H1 (cell line): ENCODE results near the gene UQCRQ. TPM values are rescaled to one million over a fixed set of nuclear protein-coding genes. Genes with fewer than 3 reads are reported as not detected.

Source experiments
- CTCF ChIA-PET: fragments of 300-600 bp; sonication (Branson Sonifier 250); formaldehyde crosslinking; loops from one replicate; lab custom pipeline; 2021; ENCODE audit not compliant: partially characterized antibody; lab: Charles Lee
- POLR2A ChIA-PET: fragments of 300-600 bp; sonication (Branson Sonifier 250); formaldehyde crosslinking; loops from one replicate; lab custom pipeline; 2021; ENCODE audit warnings: inconsistent platforms; ENCODE audit not compliant: partially characterized antibody; lab: Charles Lee
- DNase-seq, 2 experiments: peaks; one replicate each; pipeline versions ENCODE4 v3.0.0 to v3.0.0-alpha.2; 2010 to 2022; ENCODE audit warnings: low spot score in 2 of 2, low read depth in 1 of 2, mixed read lengths in 1 of 2
- FAIRE-seq: peaks from 2 replicates; lab custom pipeline; 2011; peaks lifted over from hg19 to GRCh38; lab: Jason Lieb, UNC
- H2AFZ ChIP-seq: 2 replicates; pipeline ENCODE4 v1.8.1; 2012; ENCODE audit warnings: low read length, inconsistent platforms
- H2AK5ac ChIP-seq: 2 replicates; pipeline ENCODE4 v1.6.1; 2013; ENCODE audit warnings: low read depth, low read length
- H2BK120ac ChIP-seq: replicated peaks from 2 replicates; pipeline ENCODE3; 2013; ENCODE audit warnings: low read depth, low read length, inconsistent platforms
- H2BK12ac ChIP-seq: 2 replicates; pipeline ENCODE4 v1.6.1; 2013; ENCODE audit warnings: low read depth, low read length
- H2BK15ac ChIP-seq: 2 replicates; pipeline ENCODE4 v1.6.1; 2013; ENCODE audit warnings: low read length
- H2BK20ac ChIP-seq: 2 replicates; pipeline ENCODE4 v1.6.1; 2013; ENCODE audit warnings: low read length
- H2BK5ac ChIP-seq: 2 replicates; pipeline ENCODE4 v1.6.1; 2013; ENCODE audit warnings: low read depth, low read length
- H3K14ac ChIP-seq: 2 replicates; pipeline ENCODE4 v1.6.1; 2013; ENCODE audit warnings: inconsistent platforms; ENCODE audit not compliant: insufficient read length
- H3K18ac ChIP-seq: 2 replicates; pipeline ENCODE4 v1.6.1; 2013; ENCODE audit warnings: low read length; ENCODE audit errors: extremely low read depth
- H3K23ac ChIP-seq: 2 replicates; pipeline ENCODE4 v1.6.1; 2013; ENCODE audit warnings: inconsistent platforms; ENCODE audit not compliant: insufficient read length
- H3K23me2 ChIP-seq: 2 replicates; pipeline ENCODE4 v1.6.1; 2013; ENCODE audit warnings: low read depth, low read length
- H3K27ac ChIP-seq: 2 replicates; pipeline ENCODE4 v1.6.1; 2011; ENCODE audit warnings: low read depth, low read length, inconsistent platforms
- H3K27me3 ChIP-seq, 4 experiments: replicated peaks in 1 of 4; 1 replicate in 1 of 4; 2 replicates in 3 of 4; pipeline versions ENCODE4 v1.6.1 to v1.8.1; 2011 to 2013; ENCODE audit warnings: low read length in 3 of 4, mild to moderate bottlenecking in 3 of 4, inconsistent platforms in 2 of 4, mixed read lengths in 2 of 4, moderate library complexity in 1 of 4; ENCODE audit not compliant: control insufficient read depth in 3 of 4, insufficient read depth in 3 of 4; ENCODE audit errors: extremely low read depth in 1 of 4
- H3K36me3 ChIP-seq, 4 experiments: 2 replicates each; pipeline versions ENCODE4 v1.6.1 to v1.8.1; 2011 to 2013; ENCODE audit warnings: mild to moderate bottlenecking in 4 of 4, low read length in 3 of 4, moderate library complexity in 2 of 4, control low read depth in 1 of 4, inconsistent platforms in 1 of 4; ENCODE audit not compliant: insufficient read depth in 4 of 4, control insufficient read depth in 2 of 4
- H3K4ac ChIP-seq: replicated peaks from 2 replicates; pipeline ENCODE3; 2013; ENCODE audit warnings: low read length, low read depth, mixed read lengths, inconsistent platforms; ENCODE audit not compliant: insufficient read length
- H3K4me1 ChIP-seq, 4 experiments: replicated peaks in 1 of 4; 1 replicate in 1 of 4; 2 replicates in 3 of 4; pipeline versions ENCODE4 v1.6.1 to v1.8.1; 2011 to 2013; ENCODE audit warnings: low read length in 3 of 4, inconsistent platforms in 2 of 4, mixed read lengths in 1 of 4; ENCODE audit not compliant: insufficient read depth in 4 of 4, control insufficient read depth in 3 of 4
- H3K4me2 ChIP-seq, 2 experiments: 2 replicates each; pipeline versions ENCODE4 v1.6.1 to v1.8.1; 2011 to 2013; ENCODE audit warnings: low read depth in 2 of 2, low read length in 2 of 2, control low read depth in 1 of 2, inconsistent platforms in 1 of 2, mild to moderate bottlenecking in 1 of 2; ENCODE audit not compliant: insufficient read depth in 1 of 2
- H3K4me3 ChIP-seq, 4 experiments: fragments of 200-600, 300-600 bp in 1 of 4; sonication (generic), shearing (Covaris generic), sonication (Bioruptor Twin) in 1 of 4; 2 replicates each; pipeline versions ENCODE4 v1.5.1 to v1.8.1; 2011 to 2016; ENCODE audit warnings: low read length in 4 of 4, low read depth in 3 of 4, control low read depth in 2 of 4, inconsistent platforms in 2 of 4, mild to moderate bottlenecking in 2 of 4, mixed read lengths in 1 of 4, moderate library complexity in 1 of 4; ENCODE audit not compliant: insufficient read depth in 2 of 4; ENCODE audit errors: extremely low read depth in 1 of 4
- H3K56ac ChIP-seq: replicated peaks from 2 replicates; pipeline ENCODE3; 2013; ENCODE audit warnings: low read depth, mild to moderate bottlenecking, mixed read lengths, low read length, inconsistent platforms; ENCODE audit not compliant: insufficient read length
- H3K79me1 ChIP-seq: 2 replicates; pipeline ENCODE4 v1.6.1; 2013; ENCODE audit warnings: low read depth, low read length, control low read depth
- H3K79me2 ChIP-seq, 2 experiments: 2 replicates each; pipeline versions ENCODE4 v1.6.1 to v1.8.1; 2012 to 2013; ENCODE audit warnings: low read length in 2 of 2, mild to moderate bottlenecking in 2 of 2, inconsistent platforms in 1 of 2; ENCODE audit not compliant: insufficient read depth in 2 of 2, control insufficient read depth in 1 of 2
- H3K9ac ChIP-seq, 4 experiments: replicated peaks in 1 of 4; 1 replicate in 1 of 4; 2 replicates in 3 of 4; pipeline versions ENCODE4 v1.6.1 to v1.8.1; 2011 to 2013; ENCODE audit warnings: low read depth in 3 of 4, low read length in 3 of 4, control low read depth in 2 of 4, mild to moderate bottlenecking in 2 of 4, moderate library complexity in 2 of 4, inconsistent platforms in 1 of 4; ENCODE audit errors: extremely low read depth in 1 of 4
- H3K9me3 ChIP-seq, 2 experiments: 2 replicates each; pipeline versions ENCODE4 v1.6.1 to v1.8.1; 2012 to 2013; ENCODE audit warnings: mild to moderate bottlenecking in 2 of 2, moderate library complexity in 2 of 2, control low read depth in 1 of 2, inconsistent platforms in 1 of 2, low read depth in 1 of 2, low read length in 1 of 2, mixed read lengths in 1 of 2; ENCODE audit not compliant: insufficient read depth in 2 of 2
- H4K20me1 ChIP-seq, 2 experiments: replicated peaks in 1 of 2; 2 replicates each; pipeline versions ENCODE3 to v1.8.1; 2011 to 2013; ENCODE audit warnings: inconsistent platforms in 2 of 2, low read length in 2 of 2, mild to moderate bottlenecking in 1 of 2; ENCODE audit not compliant: insufficient read depth in 2 of 2, control insufficient read depth in 1 of 2
- H4K5ac ChIP-seq: 2 replicates; pipeline ENCODE4 v1.6.1; 2013; ENCODE audit warnings: low read length, low read depth, mixed read lengths, inconsistent platforms; ENCODE audit not compliant: insufficient read length
- H4K8ac ChIP-seq: 2 replicates; pipeline ENCODE4 v1.8.0; 2013; ENCODE audit warnings: mild to moderate bottlenecking, moderate library complexity, low read length, inconsistent platforms; ENCODE audit not compliant: insufficient read depth; ENCODE audit errors: extremely low read depth
- H4K91ac ChIP-seq: replicated peaks from 2 replicates; pipeline ENCODE3; 2013; ENCODE audit warnings: low read length, mixed read lengths, inconsistent platforms; ENCODE audit not compliant: insufficient read length
- CHD2 ChIP-seq: IDR thresholded peaks from 2 replicates; pipeline ENCODE4 v1.6.1; 2012; ENCODE audit warnings: low read length, improper control_type of control experiment
- CREB1 ChIP-seq: IDR thresholded peaks from 2 replicates; pipeline ENCODE4 v1.6.1; 2012; ENCODE audit warnings: inconsistent platforms
- EGR1 ChIP-seq: IDR thresholded peaks from 2 replicates; pipeline ENCODE4 v1.6.1; 2011; ENCODE audit warnings: low read depth, low read length, borderline replicate concordance
- EP300 ChIP-seq, 2 experiments: IDR thresholded peaks; 1 replicate in 1 of 2; 2 replicates in 1 of 2; pipeline ENCODE4 v1.6.1; 2011 to 2012; ENCODE audit warnings: low read depth in 2 of 2, low read length in 2 of 2, mild to moderate bottlenecking in 2 of 2, borderline replicate concordance in 1 of 2, inconsistent platforms in 1 of 2, moderate library complexity in 1 of 2
- EZH2 ChIP-seq: fragments of 200-600 bp; sonication (generic); IDR thresholded peaks from 2 replicates; pipeline ENCODE4 v1.7.1; 2012; ENCODE audit warnings: low read depth, mild to moderate bottlenecking, moderate library complexity, low read length, inconsistent platforms; ENCODE audit not compliant: severe bottlenecking
- PHF8 ChIP-seq: fragments of 200-600 bp; sonication (generic); conservative IDR thresholded peaks from 2 replicates; pipeline ENCODE4 v1.7.1; 2012; ENCODE audit warnings: low read depth, mild to moderate bottlenecking, inconsistent platforms, low read length, moderate library complexity
- POLR2A ChIP-seq, 2 experiments: IDR thresholded peaks; 1 replicate in 1 of 2; 2 replicates in 1 of 2; pipeline ENCODE4 v1.6.1; 2011; ENCODE audit warnings: low read depth in 2 of 2, low read length in 2 of 2, mild to moderate bottlenecking in 2 of 2; ENCODE audit errors: control extremely low read depth in 1 of 2
- POU5F1 ChIP-seq: IDR thresholded peaks from 2 replicates; pipeline ENCODE4 v1.6.1; 2011; ENCODE audit warnings: low read depth, mild to moderate bottlenecking, low read length, moderate library complexity
- RBBP5 ChIP-seq: IDR thresholded peaks from 2 replicates; pipeline ENCODE4 v1.7.1; 2012; ENCODE audit warnings: low read depth, mild to moderate bottlenecking, inconsistent platforms, low read length, moderate library complexity, borderline replicate concordance
- SP4 ChIP-seq: IDR thresholded peaks from 2 replicates; pipeline ENCODE4 v1.6.1; 2012; ENCODE audit warnings: low read length, inconsistent platforms
- TAF7 ChIP-seq: optimal IDR thresholded peaks from 2 replicates; pipeline ENCODE3; 2011; ENCODE audit warnings: low read depth, mild to moderate bottlenecking, inconsistent platforms, low read length, moderate library complexity, borderline replicate concordance
- TBP ChIP-seq: IDR thresholded peaks from 2 replicates; pipeline ENCODE4 v1.6.1; 2011; ENCODE audit warnings: low read depth, low read length, improper control_type of control experiment
- TCF12 ChIP-seq: IDR thresholded peaks from 2 replicates; pipeline ENCODE4 v1.6.1; 2011; ENCODE audit warnings: low read depth, mild to moderate bottlenecking, low read length
- TEAD4 ChIP-seq: IDR thresholded peaks from 2 replicates; pipeline ENCODE4 v1.6.1; 2012; ENCODE audit warnings: low read depth, low read length, inconsistent platforms, mixed read lengths
- YY1 ChIP-seq: IDR thresholded peaks from 2 replicates; pipeline ENCODE4 v1.6.1; 2011; ENCODE audit warnings: low read depth, mild to moderate bottlenecking, low read length
- ZNF274 ChIP-seq: IDR thresholded peaks from 2 replicates; pipeline ENCODE4 v1.7.0; 2012; ENCODE audit warnings: low read length, borderline replicate concordance; ENCODE audit errors: extremely low read depth
- WGBS, 2 experiments: shearing (Covaris generic) in 1 of 2; methylation state at CpG; one replicate each; pipeline versions ENCODE4 v1.1.6 to v1.1.7; 2013 to 2015; ENCODE audit warnings: low lambda C conversion rate in 2 of 2, mixed read lengths in 2 of 2, inconsistent platforms in 1 of 2, low coverage in 1 of 2, missing lambda C conversion rate in 1 of 2; ENCODE audit not compliant: insufficient replicate concordance in 2 of 2, insufficient coverage in 1 of 2, insufficient read length in 1 of 2; ENCODE audit errors: extremely low coverage in 1 of 2, missing lambda C conversion rate in 1 of 2; 5-methylcytosine and 5-hydroxymethylcytosine counted together
- polyA plus RNA-seq, 7 experiments: library from polyadenylated mRNA; depleted of rRNA in 3 of 7; stranded (reverse) in 5 of 7; unstranded in 2 of 7; fragments of >200 nt in 5 of 7; fragments of 200-250 nt in 2 of 7; gene quantifications; 1 replicate in 5 of 7; 2 replicates in 1 of 7; 4 replicates in 1 of 7; pipeline versions ENCODE4 v1.2.1 to v1.2.3, GENCODE V29; 2011 to 2013; ENCODE audit warnings: missing spikeins in 2 of 7, mixed read lengths in 2 of 7
- total RNA-seq: library from RNA; stranded (reverse); fragmentation: NEBNext Ultra II Directional; extraction: Animal tissue kit (Norgen Biotek cat#: 25700); gene quantifications from 2 replicates; pipeline ENCODE4 v1.2.1, GENCODE V29; 2021

UQCRQ gene
- total and polyA plus RNA-seq, 2 of the 8 experiments (the other 6 are each of a cell fraction or from before 2014, with no cell fraction given) = 177 to 293 TPM

DNA sequence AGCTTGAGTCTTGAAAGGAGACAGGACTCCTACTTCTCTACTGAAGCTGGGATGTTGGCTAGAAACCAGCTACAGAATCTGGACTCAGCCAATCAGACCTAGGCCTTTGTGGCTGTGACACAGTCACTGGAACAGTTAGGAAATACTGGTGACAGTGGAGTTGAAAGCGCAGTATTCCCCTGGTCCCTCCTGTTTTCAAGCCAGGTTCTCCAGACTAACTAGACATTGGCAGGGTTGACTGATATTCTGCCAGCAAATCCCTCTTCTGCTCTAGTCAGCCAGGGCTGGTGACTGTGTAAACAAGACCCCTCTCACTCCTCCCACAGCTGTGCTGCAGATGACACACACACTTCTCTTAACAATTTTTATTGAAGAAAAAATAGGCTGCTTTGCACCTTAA lies 44.7 kb upstream of the UQCRQ start:
- H3K27me3 ChIP-seq = peaks cover 9 to 40% (median 31%) of the 10 kb centered on the region in 4 experiments
- H3K56ac ChIP-seq = no peak overlapping the region
- H3K23ac ChIP-seq = no peak overlapping the region
- ChIA-PET POLR2A (interaction anchor here (0.8 to 1.6 kb wide), 4 partner anchors 7 to 61 kb away, joined by 3 to 4 read pairs (median 4); no protein-coding TSS in a partner anchor), CTCF (interaction anchor here (0.5 to 25.6 kb wide), 12 partner anchors 8 to 295 kb away, joined by 3 to 465 read pairs (median 14); partner anchors contain the start of genes CCNI2, GDF9, LEAP2 and SEPTIN8)
- H4K5ac ChIP-seq = no peak overlapping the region
- no peak overlapping the region for H3K14ac ChIP-seq
- H3K36me3 ChIP-seq = no peaks in the 10 kb centered on the region
- FAIRE-seq (no peak), DNase-seq (no peak)
- no peak overlapping the region for H4K91ac ChIP-seq
- no peak overlapping the region for H4K8ac ChIP-seq
- H3K23me2 ChIP-seq = peaks cover 10% of the 10 kb centered on the region; the same call in 1 of the 2 replicates
- H3K27ac ChIP-seq = no peak overlapping the region
- no peak overlapping the region for H3K4me3 ChIP-seq
- H3K79me2 ChIP-seq = no peaks in the 10 kb centered on the region
- H3K4ac ChIP-seq = no peak overlapping the region
- no peak overlapping the region for H3K4me2 ChIP-seq
- no peak overlapping the region for H3K18ac ChIP-seq
- H2BK12ac ChIP-seq = no peak overlapping the region
- H3K9me3 ChIP-seq = no peaks in the 10 kb centered on the region
- H2BK5ac ChIP-seq = no peak overlapping the region
- no peak overlapping the region for H2BK120ac ChIP-seq
- H2BK15ac ChIP-seq = 0 out of 2 replicates have a peak overlapping the region, but pooled peaks have one; percentile 92
- no peaks in the 10 kb centered on the region for H3K79me1 ChIP-seq
- H2AFZ ChIP-seq = no peak overlapping the region
- peaks cover 0 to 18% (median 17%) of the 10 kb centered on the region in 4 experiments; a peak in 6 of 7 replicates for H3K4me1 ChIP-seq
- no peak overlapping the region for H2BK20ac ChIP-seq
- H2AK5ac ChIP-seq = no peak overlapping the region
- H3K9ac ChIP-seq = no peak overlapping the region
- 80% methylated on average over 1 of the region's 1 CpG; no CpG with 5 or more reads in 1 of the 2 experiments for WGBS, 2 experiments
- H4K20me1 ChIP-seq = no peaks in the 10 kb centered on the region
- TF ChIP-seq TCF12 = no peak
- no peak for TF ChIP-seq SP4
- no peak for TF ChIP-seq POLR2A (IDR thresholded peaks at IDR 0.05; ENCODE audit: control extremely low read depth in 1 of 2, low read depth in 2 of 2, low read length in 2 of 2)
- TF ChIP-seq POU5F1 = no peak
- no peak for TF ChIP-seq RBBP5
- no peak for TF ChIP-seq PHF8
- no peak for TF ChIP-seq TBP
- no peak for TF ChIP-seq EGR1
- TF ChIP-seq TEAD4 = no peak
- no peak for TF ChIP-seq EP300 (IDR thresholded peaks at IDR 0.05; ENCODE audit: borderline replicate concordance in 1 of 2, low read depth in 2 of 2, low read length in 2 of 2)
- TF ChIP-seq CHD2 = no peak
- TF ChIP-seq ZNF274 = no peak
- no peak for TF ChIP-seq TAF7
- no peak for TF ChIP-seq YY1
- no peak for TF ChIP-seq CREB1
- no peak for TF ChIP-seq EZH2
